ENCODE measurements around the gene ZCCHC8. TPM values are rescaled to one million over a fixed set of nuclear protein-coding genes. Genes with fewer than 3 reads are reported as not detected.
"Not testable (repeated sequence)": the region's sequence is repeated elsewhere in the genome, so short reads cannot be mapped to it uniquely, and the experiment has no call there.

The ZCCHC8 gene
- total and polyA plus RNA-seq, 2 of the 8 experiments (the other 6 are each of a cell fraction or from before 2014, with no cell fraction given): 13.8 to 28.9 TPM

DNA sequence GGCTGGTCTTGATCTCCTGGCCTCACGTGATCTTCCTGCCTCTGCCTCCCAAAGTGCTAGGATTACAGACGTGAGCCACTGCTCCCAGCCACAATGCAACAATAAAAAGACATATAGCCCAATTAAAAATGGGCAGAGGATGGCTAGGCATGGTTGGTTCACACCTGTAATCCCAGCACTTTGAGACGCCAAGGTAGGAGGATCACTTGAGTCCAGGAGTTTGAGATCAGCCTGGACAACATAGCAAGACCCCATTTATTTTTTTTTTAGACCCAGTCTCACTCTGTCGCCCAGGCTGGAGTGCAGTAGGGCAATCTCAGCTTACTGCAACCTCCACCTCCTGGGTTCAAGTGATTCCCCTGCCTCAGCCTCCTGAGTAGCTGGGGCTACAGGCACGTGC, 56.7 kb downstream of the ZCCHC8 start:
- H3K4me1 ChIP-seq (replicated peaks in 1 of 4; ENCODE audit: control insufficient read depth in 3 of 4, insufficient read depth in 4 of 4, low read length in 3 of 4); H3K9ac ChIP-seq (replicated peaks in 1 of 4; ENCODE audit: extremely low read depth in 1 of 4, low read depth in 3 of 4, low read length in 3 of 4); H3K4me2 ChIP-seq (ENCODE audit: insufficient read depth in 1 of 2, low read depth in 2 of 2, low read length in 2 of 2); H3K79me1 ChIP-seq (ENCODE audit: low read depth, low read length); H2BK120ac ChIP-seq (replicated peaks; ENCODE audit: low read depth, low read length); H3K79me2 ChIP-seq (ENCODE audit: control insufficient read depth in 1 of 2, insufficient read depth in 2 of 2, low read length in 2 of 2); H3K9me3 ChIP-seq (ENCODE audit: insufficient read depth in 2 of 2, low read depth in 1 of 2, low read length in 1 of 2); FAIRE-seq; H3K27ac ChIP-seq (ENCODE audit: low read depth, low read length); H2BK5ac ChIP-seq (ENCODE audit: low read depth, low read length); H3K23ac ChIP-seq (ENCODE audit: insufficient read length); H4K91ac ChIP-seq (replicated peaks; ENCODE audit: insufficient read length, low read length); H3K14ac ChIP-seq (ENCODE audit: insufficient read length); H4K20me1 ChIP-seq (replicated peaks in 1 of 2; ENCODE audit: control insufficient read depth in 1 of 2, insufficient read depth in 2 of 2, low read length in 2 of 2); H2BK20ac ChIP-seq (ENCODE audit: low read length); H3K4me3 ChIP-seq (ENCODE audit: extremely low read depth in 1 of 4, insufficient read depth in 2 of 4, low read depth in 3 of 4, low read length in 4 of 4); H3K18ac ChIP-seq (ENCODE audit: extremely low read depth, low read length); H4K5ac ChIP-seq (ENCODE audit: insufficient read length, low read depth, low read length); H2BK15ac ChIP-seq (ENCODE audit: low read length); DNase-seq (ENCODE audit: low read depth in 1 of 2, low spot score in 2 of 2); H4K8ac ChIP-seq (ENCODE audit: extremely low read depth, insufficient read depth, low read length); POLR2A ChIA-PET (ENCODE audit: partially characterized antibody); H2AK5ac ChIP-seq (ENCODE audit: low read depth, low read length); H3K27me3 ChIP-seq (replicated peaks in 1 of 4; ENCODE audit: control insufficient read depth in 3 of 4, extremely low read depth in 1 of 4, insufficient read depth in 3 of 4, low read length in 3 of 4); H3K23me2 ChIP-seq (ENCODE audit: low read depth, low read length); H2BK12ac ChIP-seq (ENCODE audit: low read depth, low read length); CTCF ChIA-PET (ENCODE audit: partially characterized antibody); H3K36me3 ChIP-seq (ENCODE audit: control insufficient read depth in 2 of 4, insufficient read depth in 4 of 4, low read length in 3 of 4); H3K56ac ChIP-seq (replicated peaks; ENCODE audit: insufficient read length, low read depth, low read length); H3K4ac ChIP-seq (replicated peaks; ENCODE audit: insufficient read length, low read depth, low read length); H2AFZ ChIP-seq (ENCODE audit: low read length): not testable (repeated sequence)
- 84% methylated on average over 5 of the region's 5 CpGs; no CpG with 5 or more reads in 1 of the 2 experiments for WGBS, 2 experiments (ENCODE audit: extremely low coverage in 1 of 2, insufficient coverage in 1 of 2, insufficient read length in 1 of 2, insufficient replicate concordance in 2 of 2, low coverage in 1 of 2, low lambda C conversion rate in 2 of 2, missing lambda C conversion rate in 1 of 2)

DNA sequence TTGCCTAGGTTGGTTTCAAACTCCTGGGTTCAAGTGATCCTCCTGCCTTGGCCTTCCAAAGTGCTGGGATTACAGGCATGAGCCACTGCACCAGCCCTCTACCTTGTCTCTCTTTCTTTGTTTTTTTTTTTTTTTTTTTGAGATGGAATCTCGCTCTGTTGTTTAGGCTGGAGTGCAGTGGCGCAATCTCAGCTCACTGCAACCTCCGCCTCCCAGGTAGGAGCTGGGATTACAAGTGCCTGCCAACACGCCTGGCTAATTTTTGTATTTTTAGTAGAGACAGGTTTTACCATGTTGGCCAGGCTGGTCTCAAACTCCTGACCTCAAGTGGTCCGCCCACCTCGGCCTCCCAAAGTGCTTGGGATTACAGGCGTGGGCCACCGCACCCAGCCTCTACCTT, 61.9 kb downstream of the ZCCHC8 start:
- not testable (repeated sequence) for H2BK120ac ChIP-seq (replicated peaks; ENCODE audit: low read depth, low read length); H3K36me3 ChIP-seq (ENCODE audit: control insufficient read depth in 2 of 4, insufficient read depth in 4 of 4, low read length in 3 of 4); H4K91ac ChIP-seq (replicated peaks; ENCODE audit: insufficient read length, low read length); H2AK5ac ChIP-seq (ENCODE audit: low read depth, low read length); H3K27ac ChIP-seq (ENCODE audit: low read depth, low read length); H4K20me1 ChIP-seq (replicated peaks in 1 of 2; ENCODE audit: control insufficient read depth in 1 of 2, insufficient read depth in 2 of 2, low read length in 2 of 2); H3K18ac ChIP-seq (ENCODE audit: extremely low read depth, low read length); H3K56ac ChIP-seq (replicated peaks; ENCODE audit: insufficient read length, low read depth, low read length); H2BK5ac ChIP-seq (ENCODE audit: low read depth, low read length); H3K9me3 ChIP-seq (ENCODE audit: insufficient read depth in 2 of 2, low read depth in 1 of 2, low read length in 1 of 2); H3K4ac ChIP-seq (replicated peaks; ENCODE audit: insufficient read length, low read depth, low read length); FAIRE-seq; DNase-seq (ENCODE audit: low read depth in 1 of 2, low spot score in 2 of 2); H2BK20ac ChIP-seq (ENCODE audit: low read length); H3K9ac ChIP-seq (replicated peaks in 1 of 4; ENCODE audit: extremely low read depth in 1 of 4, low read depth in 3 of 4, low read length in 3 of 4); H3K27me3 ChIP-seq (replicated peaks in 1 of 4; ENCODE audit: control insufficient read depth in 3 of 4, extremely low read depth in 1 of 4, insufficient read depth in 3 of 4, low read length in 3 of 4); H3K79me1 ChIP-seq (ENCODE audit: low read depth, low read length); H4K5ac ChIP-seq (ENCODE audit: insufficient read length, low read depth, low read length); H3K79me2 ChIP-seq (ENCODE audit: control insufficient read depth in 1 of 2, insufficient read depth in 2 of 2, low read length in 2 of 2); H3K4me3 ChIP-seq (ENCODE audit: extremely low read depth in 1 of 4, insufficient read depth in 2 of 4, low read depth in 3 of 4, low read length in 4 of 4); H2BK12ac ChIP-seq (ENCODE audit: low read depth, low read length); H3K4me1 ChIP-seq (replicated peaks in 1 of 4; ENCODE audit: control insufficient read depth in 3 of 4, insufficient read depth in 4 of 4, low read length in 3 of 4); H3K23me2 ChIP-seq (ENCODE audit: low read depth, low read length); H3K4me2 ChIP-seq (ENCODE audit: insufficient read depth in 1 of 2, low read depth in 2 of 2, low read length in 2 of 2); H2BK15ac ChIP-seq (ENCODE audit: low read length); H3K14ac ChIP-seq (ENCODE audit: insufficient read length); H2AFZ ChIP-seq (ENCODE audit: low read length); H4K8ac ChIP-seq (ENCODE audit: extremely low read depth, insufficient read depth, low read length); H3K23ac ChIP-seq (ENCODE audit: insufficient read length)
- ChIA-PET CTCF (ENCODE audit: partially characterized antibody) (interaction anchor here (0.7 to 1.8 kb wide), 4 partner anchors 11 to 248 kb away, joined by 3 to 7 read pairs (median 3); no protein-coding TSS in a partner anchor), POLR2A (ENCODE audit: partially characterized antibody) (interaction anchor here (0.8 to 1.3 kb wide), 3 partner anchors 29 to 88 kb away, joined by 3 to 4 read pairs (median 3); partner anchors contain the start of genes KNTC1 and RSRC2)
- 93% methylated on average over 7 of the region's 8 CpGs; no CpG with 5 or more reads in 1 of the 2 experiments for WGBS, 2 experiments (ENCODE audit: extremely low coverage in 1 of 2, insufficient coverage in 1 of 2, insufficient read length in 1 of 2, insufficient replicate concordance in 2 of 2, low coverage in 1 of 2, low lambda C conversion rate in 2 of 2, missing lambda C conversion rate in 1 of 2)

Data from H1 (cell line).